GM23338 (cell line): ENCODE results near the gene MMP25.

Experiments
- CREB1 ChIP-seq: fragments of 250-450 bp; sonication (Bioruptor Pico); IDR thresholded peaks from 2 replicates; pipeline ENCODE4 v1.5.0; 2020; ENCODE audit warnings: low read depth, mild to moderate bottlenecking, moderate library complexity
- EZH2 ChIP-seq: fragments of 200-600 bp; sonication (generic); IDR thresholded peaks from one replicate; pipeline ENCODE4 v1.8.0; 2017; ENCODE audit warnings: antibody characterized with exemption, mild to moderate bottlenecking, low read depth; ENCODE audit not compliant: unreplicated experiment
- EZH2phosphoT487 ChIP-seq: fragments of 200-600 bp; sonication (generic); IDR thresholded peaks from one replicate; pipeline ENCODE4 v1.8.1; 2018; ENCODE audit warnings: antibody characterized with exemption; ENCODE audit not compliant: unreplicated experiment
- JUNB ChIP-seq: IDR thresholded peaks from one replicate; pipeline ENCODE4 v1.6.1; 2016; ENCODE audit warnings: antibody characterized with exemption; ENCODE audit not compliant: unreplicated experiment
- POLR2AphosphoS5 ChIP-seq: IDR thresholded peaks from 2 replicates; pipeline ENCODE4 v1.6.1; 2016; ENCODE audit warnings: antibody characterized with exemption, low read depth
- STAT1 ChIP-seq: IDR thresholded peaks from one replicate; pipeline ENCODE4 v1.6.1; 2016; ENCODE audit warnings: antibody characterized with exemption; ENCODE audit not compliant: unreplicated experiment
- TF ChIP-seq, protein P1 (sequence below), 2 experiments: fragments of 200-600 bp in 1 of 2; sonication (generic) in 1 of 2; conservative IDR thresholded peaks; 2 replicates each; pipeline versions ENCODE4 v1.5.1 to v1.6.1; 2016 to 2017; ENCODE audit warnings: antibody characterized with exemption in 2 of 2, low read depth in 2 of 2, mild to moderate bottlenecking in 2 of 2, moderate library complexity in 1 of 2
- TF ChIP-seq, protein P2 (sequence below): IDR thresholded peaks from 2 replicates; pipeline ENCODE4 v1.6.1; 2016; ENCODE audit warnings: antibody characterized with exemption
- TF ChIP-seq, protein P3 (sequence below): IDR thresholded peaks from one replicate; pipeline ENCODE4 v1.6.1; 2018; ENCODE audit warnings: antibody characterized with exemption; ENCODE audit not compliant: unreplicated experiment

DNA sequence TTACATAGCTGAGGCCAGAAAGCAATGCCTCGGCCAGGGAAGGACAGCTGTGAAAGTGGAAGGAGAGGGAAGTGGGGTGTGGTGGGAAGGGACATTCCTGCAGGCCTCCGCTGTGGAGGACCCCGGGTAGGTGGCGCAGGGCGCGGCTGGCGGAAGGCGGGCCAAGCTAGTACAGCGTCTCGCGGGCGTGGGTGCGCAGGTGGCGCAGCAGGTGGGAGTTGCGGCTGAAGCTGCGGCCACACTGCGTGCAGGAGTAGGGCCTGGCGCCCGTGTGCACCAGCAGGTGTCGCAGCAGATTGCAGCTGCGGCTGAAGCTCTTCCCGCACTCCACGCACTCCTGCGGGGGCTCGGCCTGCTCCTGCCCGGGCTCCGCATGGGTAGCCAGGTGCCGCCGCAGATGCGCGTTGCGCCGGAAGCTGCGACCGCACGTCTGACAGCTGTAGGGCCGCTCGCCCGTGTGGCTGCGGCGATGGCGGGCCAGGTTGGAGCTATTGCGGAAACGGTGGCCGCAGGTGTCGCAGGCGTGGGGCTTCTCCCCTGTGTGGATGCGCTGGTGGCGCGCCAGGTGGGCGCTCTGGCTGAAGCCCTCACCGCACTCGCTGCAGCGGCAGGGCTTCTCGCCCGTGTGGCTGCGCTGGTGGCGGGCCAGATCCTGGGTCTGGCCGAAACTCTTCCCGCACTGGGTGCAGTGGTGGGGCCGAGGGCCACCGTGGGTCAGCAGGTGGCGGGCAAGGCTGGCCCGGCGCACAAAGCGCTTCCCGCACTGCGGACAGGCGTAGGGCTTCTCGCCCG, 42.8 kb downstream of the MMP25 start:
- TF ChIP-seq, protein P1, sequence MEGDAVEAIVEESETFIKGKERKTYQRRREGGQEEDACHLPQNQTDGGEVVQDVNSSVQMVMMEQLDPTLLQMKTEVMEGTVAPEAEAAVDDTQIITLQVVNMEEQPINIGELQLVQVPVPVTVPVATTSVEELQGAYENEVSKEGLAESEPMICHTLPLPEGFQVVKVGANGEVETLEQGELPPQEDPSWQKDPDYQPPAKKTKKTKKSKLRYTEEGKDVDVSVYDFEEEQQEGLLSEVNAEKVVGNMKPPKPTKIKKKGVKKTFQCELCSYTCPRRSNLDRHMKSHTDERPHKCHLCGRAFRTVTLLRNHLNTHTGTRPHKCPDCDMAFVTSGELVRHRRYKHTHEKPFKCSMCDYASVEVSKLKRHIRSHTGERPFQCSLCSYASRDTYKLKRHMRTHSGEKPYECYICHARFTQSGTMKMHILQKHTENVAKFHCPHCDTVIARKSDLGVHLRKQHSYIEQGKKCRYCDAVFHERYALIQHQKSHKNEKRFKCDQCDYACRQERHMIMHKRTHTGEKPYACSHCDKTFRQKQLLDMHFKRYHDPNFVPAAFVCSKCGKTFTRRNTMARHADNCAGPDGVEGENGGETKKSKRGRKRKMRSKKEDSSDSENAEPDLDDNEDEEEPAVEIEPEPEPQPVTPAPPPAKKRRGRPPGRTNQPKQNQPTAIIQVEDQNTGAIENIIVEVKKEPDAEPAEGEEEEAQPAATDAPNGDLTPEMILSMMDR (conservative IDR thresholded peaks at IDR 0.05; ENCODE audit: low read depth in 2 of 2) = 0 out of 4 replicates have a peak, but pooled peaks of 1 of the 2 experiments have one; percentile 7
- TF ChIP-seq POLR2AphosphoS5 (no peak), EZH2phosphoT487 (no peak), EZH2 (no peak), STAT1 (no peak), CREB1 (CRISPR knock-in tag) (no peak), JUNB (no peak)
- TF ChIP-seq, protein P2, sequence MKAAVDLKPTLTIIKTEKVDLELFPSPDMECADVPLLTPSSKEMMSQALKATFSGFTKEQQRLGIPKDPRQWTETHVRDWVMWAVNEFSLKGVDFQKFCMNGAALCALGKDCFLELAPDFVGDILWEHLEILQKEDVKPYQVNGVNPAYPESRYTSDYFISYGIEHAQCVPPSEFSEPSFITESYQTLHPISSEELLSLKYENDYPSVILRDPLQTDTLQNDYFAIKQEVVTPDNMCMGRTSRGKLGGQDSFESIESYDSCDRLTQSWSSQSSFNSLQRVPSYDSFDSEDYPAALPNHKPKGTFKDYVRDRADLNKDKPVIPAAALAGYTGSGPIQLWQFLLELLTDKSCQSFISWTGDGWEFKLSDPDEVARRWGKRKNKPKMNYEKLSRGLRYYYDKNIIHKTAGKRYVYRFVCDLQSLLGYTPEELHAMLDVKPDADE = no peak
- TF ChIP-seq, protein P3, sequence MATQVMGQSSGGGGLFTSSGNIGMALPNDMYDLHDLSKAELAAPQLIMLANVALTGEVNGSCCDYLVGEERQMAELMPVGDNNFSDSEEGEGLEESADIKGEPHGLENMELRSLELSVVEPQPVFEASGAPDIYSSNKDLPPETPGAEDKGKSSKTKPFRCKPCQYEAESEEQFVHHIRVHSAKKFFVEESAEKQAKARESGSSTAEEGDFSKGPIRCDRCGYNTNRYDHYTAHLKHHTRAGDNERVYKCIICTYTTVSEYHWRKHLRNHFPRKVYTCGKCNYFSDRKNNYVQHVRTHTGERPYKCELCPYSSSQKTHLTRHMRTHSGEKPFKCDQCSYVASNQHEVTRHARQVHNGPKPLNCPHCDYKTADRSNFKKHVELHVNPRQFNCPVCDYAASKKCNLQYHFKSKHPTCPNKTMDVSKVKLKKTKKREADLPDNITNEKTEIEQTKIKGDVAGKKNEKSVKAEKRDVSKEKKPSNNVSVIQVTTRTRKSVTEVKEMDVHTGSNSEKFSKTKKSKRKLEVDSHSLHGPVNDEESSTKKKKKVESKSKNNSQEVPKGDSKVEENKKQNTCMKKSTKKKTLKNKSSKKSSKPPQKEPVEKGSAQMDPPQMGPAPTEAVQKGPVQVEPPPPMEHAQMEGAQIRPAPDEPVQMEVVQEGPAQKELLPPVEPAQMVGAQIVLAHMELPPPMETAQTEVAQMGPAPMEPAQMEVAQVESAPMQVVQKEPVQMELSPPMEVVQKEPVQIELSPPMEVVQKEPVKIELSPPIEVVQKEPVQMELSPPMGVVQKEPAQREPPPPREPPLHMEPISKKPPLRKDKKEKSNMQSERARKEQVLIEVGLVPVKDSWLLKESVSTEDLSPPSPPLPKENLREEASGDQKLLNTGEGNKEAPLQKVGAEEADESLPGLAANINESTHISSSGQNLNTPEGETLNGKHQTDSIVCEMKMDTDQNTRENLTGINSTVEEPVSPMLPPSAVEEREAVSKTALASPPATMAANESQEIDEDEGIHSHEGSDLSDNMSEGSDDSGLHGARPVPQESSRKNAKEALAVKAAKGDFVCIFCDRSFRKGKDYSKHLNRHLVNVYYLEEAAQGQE = no peak
